GM23338 (cell line): ENCODE measurements around the gene TRIM44. TPM values are rescaled to one million over a fixed set of nuclear protein-coding genes. Genes with fewer than 3 reads are reported as not detected.

ENCODE experiments used
- CREB1 ChIP-seq: fragments of 250-450 bp; sonication (Bioruptor Pico); IDR thresholded peaks from 2 replicates; pipeline ENCODE4 v1.5.0; 2020; ENCODE audit warnings: low read depth, mild to moderate bottlenecking, moderate library complexity
- EZH2phosphoT487 ChIP-seq: fragments of 200-600 bp; sonication (generic); IDR thresholded peaks from one replicate; pipeline ENCODE4 v1.8.1; 2018; ENCODE audit warnings: antibody characterized with exemption; ENCODE audit not compliant: unreplicated experiment
- STAT1 ChIP-seq: IDR thresholded peaks from one replicate; pipeline ENCODE4 v1.6.1; 2016; ENCODE audit warnings: antibody characterized with exemption; ENCODE audit not compliant: unreplicated experiment
- ZNF331 ChIP-seq: fragments of 250-450 bp; sonication (Bioruptor Pico); IDR thresholded peaks from 2 replicates; pipeline ENCODE4 v1.5.0; 2020; ENCODE audit warnings: low read depth, mild to moderate bottlenecking, moderate library complexity
- polyA plus RNA-seq: library from polyadenylated mRNA; unstranded; fragments of >200 nt; fragmentation: Nextera tagmentation; extraction: Ambion mirVana; gene quantifications from 2 replicates; pipeline ENCODE4 v1.2.1, GENCODE V29; 2016
- total RNA-seq: library from RNA; depleted of rRNA; stranded (reverse); fragments of >200 nt; shearing (Covaris generic); gene quantifications from 2 replicates; pipeline ENCODE4 v1.2.3, GENCODE V29; 2014
- TF ChIP-seq, protein P1 (sequence below): fragments of 250-450 bp; sonication (Bioruptor Pico); IDR thresholded peaks from 2 replicates; pipeline ENCODE4 v1.5.0; 2020; ENCODE audit warnings: mild to moderate bottlenecking, moderate library complexity
- TF ChIP-seq, protein P2 (sequence below), 2 experiments: fragments of 200-600 bp in 1 of 2; sonication (generic) in 1 of 2; conservative IDR thresholded peaks; 2 replicates each; pipeline versions ENCODE4 v1.5.1 to v1.6.1; 2016 to 2017; ENCODE audit warnings: antibody characterized with exemption in 2 of 2, low read depth in 2 of 2, mild to moderate bottlenecking in 2 of 2, moderate library complexity in 1 of 2
- TF ChIP-seq, protein P3 (sequence below): IDR thresholded peaks from one replicate; pipeline ENCODE4 v1.6.1; 2018; ENCODE audit warnings: antibody characterized with exemption; ENCODE audit not compliant: unreplicated experiment

Gene TRIM44
- total and polyA plus RNA-seq, 2 experiments from 2014 or later: 10.3 to 10.4 TPM

DNA sequence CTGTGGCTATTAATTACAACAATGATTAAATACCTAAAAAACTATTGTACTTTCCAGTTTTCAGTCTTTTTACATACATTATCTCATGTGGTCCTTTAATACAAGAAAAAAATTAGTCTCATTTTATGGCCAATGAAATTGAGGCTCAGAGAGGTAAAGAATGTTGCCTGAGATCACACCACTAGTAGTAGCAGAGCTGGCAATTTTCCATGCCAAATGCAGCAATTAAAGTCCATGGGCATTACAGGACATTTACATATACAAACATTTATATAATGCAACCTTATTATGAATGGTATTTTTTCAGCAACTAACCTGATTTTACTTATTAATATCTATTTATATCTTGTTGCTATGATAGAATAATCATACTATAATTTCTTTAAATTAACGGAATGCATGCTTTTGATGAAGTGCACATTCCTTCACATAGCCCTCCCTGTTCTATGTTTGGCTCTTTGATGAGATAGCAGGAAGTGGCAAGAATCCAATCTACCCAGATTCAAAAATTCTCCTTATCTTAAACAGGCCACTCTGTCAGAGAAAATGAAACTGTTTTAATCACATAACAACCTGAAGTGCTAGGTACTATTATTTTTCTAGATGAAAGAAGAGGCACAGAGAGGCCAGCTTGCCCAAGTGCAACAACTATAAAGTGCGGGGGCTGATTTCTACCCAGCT, 160.4 kb downstream of the TRIM44 start (continued):
- TF ChIP-seq, protein P1, sequence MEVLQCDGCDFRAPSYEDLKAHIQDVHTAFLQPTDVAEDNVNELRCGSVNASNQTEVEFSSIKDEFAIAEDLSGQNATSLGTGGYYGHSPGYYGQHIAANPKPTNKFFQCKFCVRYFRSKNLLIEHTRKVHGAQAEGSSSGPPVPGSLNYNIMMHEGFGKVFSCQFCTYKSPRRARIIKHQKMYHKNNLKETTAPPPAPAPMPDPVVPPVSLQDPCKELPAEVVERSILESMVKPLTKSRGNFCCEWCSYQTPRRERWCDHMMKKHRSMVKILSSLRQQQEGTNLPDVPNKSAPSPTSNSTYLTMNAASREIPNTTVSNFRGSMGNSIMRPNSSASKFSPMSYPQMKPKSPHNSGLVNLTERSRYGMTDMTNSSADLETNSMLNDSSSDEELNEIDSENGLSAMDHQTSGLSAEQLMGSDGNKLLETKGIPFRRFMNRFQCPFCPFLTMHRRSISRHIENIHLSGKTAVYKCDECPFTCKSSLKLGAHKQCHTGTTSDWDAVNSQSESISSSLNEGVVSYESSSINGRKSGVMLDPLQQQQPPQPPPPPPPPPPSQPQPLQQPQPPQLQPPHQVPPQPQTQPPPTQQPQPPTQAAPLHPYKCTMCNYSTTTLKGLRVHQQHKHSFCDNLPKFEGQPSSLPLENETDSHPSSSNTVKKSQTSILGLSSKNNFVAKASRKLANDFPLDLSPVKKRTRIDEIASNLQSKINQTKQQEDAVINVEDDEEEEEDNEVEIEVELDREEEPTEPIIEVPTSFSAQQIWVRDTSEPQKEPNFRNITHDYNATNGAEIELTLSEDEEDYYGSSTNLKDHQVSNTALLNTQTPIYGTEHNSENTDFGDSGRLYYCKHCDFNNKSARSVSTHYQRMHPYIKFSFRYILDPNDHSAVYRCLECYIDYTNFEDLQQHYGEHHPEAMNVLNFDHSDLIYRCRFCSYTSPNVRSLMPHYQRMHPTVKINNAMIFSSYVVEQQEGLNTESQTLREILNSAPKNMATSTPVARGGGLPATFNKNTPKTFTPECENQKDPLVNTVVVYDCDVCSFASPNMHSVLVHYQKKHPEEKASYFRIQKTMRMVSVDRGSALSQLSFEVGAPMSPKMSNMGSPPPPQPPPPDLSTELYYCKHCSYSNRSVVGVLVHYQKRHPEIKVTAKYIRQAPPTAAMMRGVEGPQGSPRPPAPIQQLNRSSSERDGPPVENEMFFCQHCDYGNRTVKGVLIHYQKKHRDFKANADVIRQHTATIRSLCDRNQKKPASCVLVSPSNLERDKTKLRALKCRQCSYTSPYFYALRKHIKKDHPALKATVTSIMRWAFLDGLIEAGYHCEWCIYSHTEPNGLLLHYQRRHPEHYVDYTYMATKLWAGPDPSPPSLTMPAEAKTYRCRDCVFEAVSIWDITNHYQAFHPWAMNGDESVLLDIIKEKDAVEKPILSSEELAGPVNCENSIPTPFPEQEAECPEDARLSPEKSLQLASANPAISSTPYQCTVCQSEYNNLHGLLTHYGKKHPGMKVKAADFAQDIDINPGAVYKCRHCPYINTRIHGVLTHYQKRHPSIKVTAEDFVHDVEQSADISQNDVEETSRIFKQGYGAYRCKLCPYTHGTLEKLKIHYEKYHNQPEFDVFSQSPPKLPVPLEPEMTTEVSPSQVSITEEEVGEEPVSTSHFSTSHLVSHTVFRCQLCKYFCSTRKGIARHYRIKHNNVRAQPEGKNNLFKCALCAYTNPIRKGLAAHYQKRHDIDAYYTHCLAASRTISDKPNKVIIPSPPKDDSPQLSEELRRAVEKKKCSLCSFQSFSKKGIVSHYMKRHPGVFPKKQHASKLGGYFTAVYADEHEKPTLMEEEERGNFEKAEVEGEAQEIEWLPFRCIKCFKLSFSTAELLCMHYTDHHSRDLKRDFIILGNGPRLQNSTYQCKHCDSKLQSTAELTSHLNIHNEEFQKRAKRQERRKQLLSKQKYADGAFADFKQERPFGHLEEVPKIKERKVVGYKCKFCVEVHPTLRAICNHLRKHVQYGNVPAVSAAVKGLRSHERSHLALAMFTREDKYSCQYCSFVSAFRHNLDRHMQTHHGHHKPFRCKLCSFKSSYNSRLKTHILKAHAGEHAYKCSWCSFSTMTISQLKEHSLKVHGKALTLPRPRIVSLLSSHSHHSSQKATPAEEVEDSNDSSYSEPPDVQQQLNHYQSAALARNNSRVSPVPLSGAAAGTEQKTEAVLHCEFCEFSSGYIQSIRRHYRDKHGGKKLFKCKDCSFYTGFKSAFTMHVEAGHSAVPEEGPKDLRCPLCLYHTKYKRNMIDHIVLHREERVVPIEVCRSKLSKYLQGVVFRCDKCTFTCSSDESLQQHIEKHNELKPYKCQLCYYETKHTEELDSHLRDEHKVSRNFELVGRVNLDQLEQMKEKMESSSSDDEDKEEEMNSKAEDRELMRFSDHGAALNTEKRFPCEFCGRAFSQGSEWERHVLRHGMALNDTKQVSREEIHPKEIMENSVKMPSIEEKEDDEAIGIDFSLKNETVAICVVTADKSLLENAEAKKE (CRISPR knock-in tag): no peak
- no peak for TF ChIP-seq ZNF331 (CRISPR knock-in tag)
- TF ChIP-seq, protein P2, sequence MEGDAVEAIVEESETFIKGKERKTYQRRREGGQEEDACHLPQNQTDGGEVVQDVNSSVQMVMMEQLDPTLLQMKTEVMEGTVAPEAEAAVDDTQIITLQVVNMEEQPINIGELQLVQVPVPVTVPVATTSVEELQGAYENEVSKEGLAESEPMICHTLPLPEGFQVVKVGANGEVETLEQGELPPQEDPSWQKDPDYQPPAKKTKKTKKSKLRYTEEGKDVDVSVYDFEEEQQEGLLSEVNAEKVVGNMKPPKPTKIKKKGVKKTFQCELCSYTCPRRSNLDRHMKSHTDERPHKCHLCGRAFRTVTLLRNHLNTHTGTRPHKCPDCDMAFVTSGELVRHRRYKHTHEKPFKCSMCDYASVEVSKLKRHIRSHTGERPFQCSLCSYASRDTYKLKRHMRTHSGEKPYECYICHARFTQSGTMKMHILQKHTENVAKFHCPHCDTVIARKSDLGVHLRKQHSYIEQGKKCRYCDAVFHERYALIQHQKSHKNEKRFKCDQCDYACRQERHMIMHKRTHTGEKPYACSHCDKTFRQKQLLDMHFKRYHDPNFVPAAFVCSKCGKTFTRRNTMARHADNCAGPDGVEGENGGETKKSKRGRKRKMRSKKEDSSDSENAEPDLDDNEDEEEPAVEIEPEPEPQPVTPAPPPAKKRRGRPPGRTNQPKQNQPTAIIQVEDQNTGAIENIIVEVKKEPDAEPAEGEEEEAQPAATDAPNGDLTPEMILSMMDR (conservative IDR thresholded peaks at IDR 0.05; ENCODE audit: low read depth in 2 of 2): no peak
- TF ChIP-seq CREB1 (CRISPR knock-in tag): no peak
- TF ChIP-seq, protein P3, sequence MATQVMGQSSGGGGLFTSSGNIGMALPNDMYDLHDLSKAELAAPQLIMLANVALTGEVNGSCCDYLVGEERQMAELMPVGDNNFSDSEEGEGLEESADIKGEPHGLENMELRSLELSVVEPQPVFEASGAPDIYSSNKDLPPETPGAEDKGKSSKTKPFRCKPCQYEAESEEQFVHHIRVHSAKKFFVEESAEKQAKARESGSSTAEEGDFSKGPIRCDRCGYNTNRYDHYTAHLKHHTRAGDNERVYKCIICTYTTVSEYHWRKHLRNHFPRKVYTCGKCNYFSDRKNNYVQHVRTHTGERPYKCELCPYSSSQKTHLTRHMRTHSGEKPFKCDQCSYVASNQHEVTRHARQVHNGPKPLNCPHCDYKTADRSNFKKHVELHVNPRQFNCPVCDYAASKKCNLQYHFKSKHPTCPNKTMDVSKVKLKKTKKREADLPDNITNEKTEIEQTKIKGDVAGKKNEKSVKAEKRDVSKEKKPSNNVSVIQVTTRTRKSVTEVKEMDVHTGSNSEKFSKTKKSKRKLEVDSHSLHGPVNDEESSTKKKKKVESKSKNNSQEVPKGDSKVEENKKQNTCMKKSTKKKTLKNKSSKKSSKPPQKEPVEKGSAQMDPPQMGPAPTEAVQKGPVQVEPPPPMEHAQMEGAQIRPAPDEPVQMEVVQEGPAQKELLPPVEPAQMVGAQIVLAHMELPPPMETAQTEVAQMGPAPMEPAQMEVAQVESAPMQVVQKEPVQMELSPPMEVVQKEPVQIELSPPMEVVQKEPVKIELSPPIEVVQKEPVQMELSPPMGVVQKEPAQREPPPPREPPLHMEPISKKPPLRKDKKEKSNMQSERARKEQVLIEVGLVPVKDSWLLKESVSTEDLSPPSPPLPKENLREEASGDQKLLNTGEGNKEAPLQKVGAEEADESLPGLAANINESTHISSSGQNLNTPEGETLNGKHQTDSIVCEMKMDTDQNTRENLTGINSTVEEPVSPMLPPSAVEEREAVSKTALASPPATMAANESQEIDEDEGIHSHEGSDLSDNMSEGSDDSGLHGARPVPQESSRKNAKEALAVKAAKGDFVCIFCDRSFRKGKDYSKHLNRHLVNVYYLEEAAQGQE: no peak
- TF ChIP-seq STAT1: no peak
- no peak for TF ChIP-seq EZH2phosphoT487
